Activated CD8-positive, alpha-beta memory T cell treated with anti-CD3 and anti-CD28 coated beads for 1 hour (primary cell): ENCODE measurements around the gene CTNND1.
"Not testable (repeated sequence)": the region's sequence is repeated elsewhere in the genome, so short reads cannot be mapped to it uniquely, and the experiment has no call there.

Source experiments
- DNase-seq, 2 donors: peaks; one replicate each; pipeline ENCODE4 v3.0.0-alpha.2; 2020; ENCODE audit warnings: low read depth in 1 of 2; ENCODE audit errors: extremely low read depth in 1 of 2

CTNND1 gene, protein sequence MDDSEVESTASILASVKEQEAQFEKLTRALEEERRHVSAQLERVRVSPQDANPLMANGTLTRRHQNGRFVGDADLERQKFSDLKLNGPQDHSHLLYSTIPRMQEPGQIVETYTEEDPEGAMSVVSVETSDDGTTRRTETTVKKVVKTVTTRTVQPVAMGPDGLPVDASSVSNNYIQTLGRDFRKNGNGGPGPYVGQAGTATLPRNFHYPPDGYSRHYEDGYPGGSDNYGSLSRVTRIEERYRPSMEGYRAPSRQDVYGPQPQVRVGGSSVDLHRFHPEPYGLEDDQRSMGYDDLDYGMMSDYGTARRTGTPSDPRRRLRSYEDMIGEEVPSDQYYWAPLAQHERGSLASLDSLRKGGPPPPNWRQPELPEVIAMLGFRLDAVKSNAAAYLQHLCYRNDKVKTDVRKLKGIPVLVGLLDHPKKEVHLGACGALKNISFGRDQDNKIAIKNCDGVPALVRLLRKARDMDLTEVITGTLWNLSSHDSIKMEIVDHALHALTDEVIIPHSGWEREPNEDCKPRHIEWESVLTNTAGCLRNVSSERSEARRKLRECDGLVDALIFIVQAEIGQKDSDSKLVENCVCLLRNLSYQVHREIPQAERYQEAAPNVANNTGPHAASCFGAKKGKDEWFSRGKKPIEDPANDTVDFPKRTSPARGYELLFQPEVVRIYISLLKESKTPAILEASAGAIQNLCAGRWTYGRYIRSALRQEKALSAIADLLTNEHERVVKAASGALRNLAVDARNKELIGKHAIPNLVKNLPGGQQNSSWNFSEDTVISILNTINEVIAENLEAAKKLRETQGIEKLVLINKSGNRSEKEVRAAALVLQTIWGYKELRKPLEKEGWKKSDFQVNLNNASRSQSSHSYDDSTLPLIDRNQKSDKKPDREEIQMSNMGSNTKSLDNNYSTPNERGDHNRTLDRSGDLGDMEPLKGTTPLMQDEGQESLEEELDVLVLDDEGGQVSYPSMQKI

DNA sequence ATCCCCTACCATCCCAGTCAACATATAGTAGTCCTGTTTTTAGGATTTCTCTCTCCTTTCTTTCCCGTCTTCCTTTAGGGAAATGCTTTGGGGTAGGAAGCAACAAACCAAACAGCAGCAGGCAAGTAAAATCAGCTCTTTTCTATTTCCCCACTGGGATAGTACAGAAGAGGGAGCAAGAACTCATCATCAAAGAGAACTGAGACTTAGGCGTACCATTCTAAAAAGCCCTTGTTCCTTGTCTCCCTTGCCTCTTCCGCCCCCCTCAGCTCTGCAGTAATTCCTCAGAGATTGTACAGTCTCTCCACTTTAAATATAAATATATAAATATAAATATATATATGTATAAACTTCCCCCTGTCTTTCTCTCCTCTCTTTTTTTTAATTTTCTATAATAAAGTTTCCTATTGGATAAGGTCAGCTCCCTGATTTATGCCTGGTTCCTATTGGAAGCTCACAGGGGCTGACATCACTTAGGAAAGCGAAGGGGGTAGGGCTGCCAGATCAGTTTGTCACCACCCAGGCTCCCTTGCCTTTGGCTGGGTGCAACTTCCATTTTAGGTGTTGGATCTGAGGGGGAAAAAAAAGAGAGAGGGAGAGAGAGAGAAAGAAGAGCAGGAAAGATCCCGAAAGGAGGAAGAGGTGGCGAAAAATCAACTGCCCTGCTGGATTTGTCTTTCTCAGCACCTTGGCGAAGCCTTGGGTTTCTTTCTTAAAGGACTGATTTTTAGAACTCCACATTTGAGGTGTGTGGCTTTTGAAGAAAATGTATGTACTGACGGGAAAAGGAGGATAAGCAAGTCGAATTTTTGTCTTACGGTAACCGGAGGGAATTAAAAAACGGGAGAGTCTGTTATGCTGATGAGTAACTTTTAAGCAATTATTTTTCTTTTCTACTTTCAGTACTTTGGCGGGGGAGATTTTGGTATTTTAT, at the start of gene CTNND1:
CTNND1 (plus strand) TSS at position 502 of the 934 bp plus-strand sequence. CDS start 29,677 bp downstream, outside the sequence.
- no peak for DNase-seq

DNA sequence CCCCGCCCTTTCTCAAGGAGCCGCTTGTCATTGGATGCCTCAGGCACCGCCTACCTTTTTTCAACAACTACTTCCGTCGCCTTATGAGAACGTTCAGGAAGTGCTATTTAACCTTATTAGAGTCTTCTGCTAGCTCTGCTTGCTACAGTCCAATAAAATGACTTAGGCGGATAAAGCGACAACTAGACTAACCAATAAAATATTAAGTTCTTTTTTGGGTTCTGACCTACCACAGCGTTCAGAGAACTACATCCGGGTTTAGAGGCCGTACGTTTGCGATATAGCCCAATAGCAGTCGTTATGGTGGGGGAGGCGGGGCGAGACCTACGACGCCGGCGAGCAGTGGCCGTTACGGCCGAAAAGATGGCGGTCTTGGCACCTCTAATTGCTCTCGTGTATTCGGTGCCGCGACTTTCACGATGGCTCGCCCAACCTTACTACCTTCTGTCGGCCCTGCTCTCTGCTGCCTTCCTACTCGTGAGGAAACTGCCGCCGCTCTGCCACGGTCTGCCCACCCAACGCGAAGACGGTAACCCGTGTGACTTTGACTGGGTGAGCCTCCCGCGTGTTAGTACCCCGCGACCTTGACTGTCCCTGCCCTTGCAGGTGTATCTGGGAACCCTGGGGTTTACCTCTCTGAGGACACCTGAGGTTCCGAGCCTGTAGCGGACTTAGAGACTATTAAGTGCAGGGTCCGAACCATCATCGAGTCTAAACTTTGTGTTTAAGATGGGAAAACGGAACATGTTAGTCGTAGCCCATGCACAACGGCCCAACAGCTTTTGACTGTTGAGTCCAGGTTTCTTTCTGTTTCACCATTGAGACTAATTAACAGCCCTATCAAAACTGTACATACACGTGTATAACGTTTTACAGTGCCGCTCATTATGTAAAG, 49.1 kb upstream of the CTNND1 start, which contains the start of gene TMX2:
TMX2 (plus strand) TSS at position 338 of the 895 bp plus-strand sequence; CDS start at position 364, 26 bp downstream.
- peak; percentile 73 to 75 for DNase-seq

DNA sequence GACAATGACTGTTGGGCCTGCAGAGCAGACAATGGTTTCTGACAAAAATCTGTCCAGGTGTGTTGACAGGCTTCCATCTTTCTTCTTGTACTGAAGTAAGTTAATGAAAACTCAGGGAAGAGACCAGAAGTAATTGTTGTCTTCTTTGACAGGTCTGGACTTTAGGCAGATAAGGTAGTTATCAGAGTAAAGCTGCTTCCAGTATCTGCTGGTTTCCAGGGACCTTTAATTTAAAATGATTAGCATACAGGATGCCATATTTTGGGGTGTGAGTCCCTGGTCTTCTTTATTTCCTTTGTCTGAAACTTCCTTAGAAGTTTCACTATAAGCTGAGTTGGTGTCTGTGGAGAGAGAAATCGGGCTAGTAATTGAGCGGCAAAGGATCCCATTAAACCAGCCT, 47.8 kb upstream of the CTNND1 start:
- no peak for DNase-seq

DNA sequence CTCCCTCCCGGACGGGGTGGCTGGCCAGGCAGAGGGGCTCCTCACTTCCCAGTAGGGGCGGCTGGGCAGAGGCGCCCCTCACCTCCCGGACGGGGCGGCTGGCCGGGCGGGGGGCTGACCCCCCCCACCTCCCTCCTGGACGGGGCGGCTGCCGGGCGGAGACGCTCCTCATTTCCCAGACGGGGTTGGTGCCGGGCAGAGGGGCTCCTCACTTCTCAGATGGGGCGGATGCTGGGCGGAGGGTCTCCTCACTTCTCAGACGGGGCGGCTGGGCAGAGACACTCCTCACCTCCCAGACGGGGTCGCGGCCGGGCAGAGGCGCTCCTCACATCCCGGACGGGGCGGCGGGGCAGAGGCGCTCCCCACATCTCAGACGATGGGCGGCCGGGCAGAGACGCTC, 44.9 kb upstream of the CTNND1 start:
- DNase-seq = not testable (repeated sequence)

DNA sequence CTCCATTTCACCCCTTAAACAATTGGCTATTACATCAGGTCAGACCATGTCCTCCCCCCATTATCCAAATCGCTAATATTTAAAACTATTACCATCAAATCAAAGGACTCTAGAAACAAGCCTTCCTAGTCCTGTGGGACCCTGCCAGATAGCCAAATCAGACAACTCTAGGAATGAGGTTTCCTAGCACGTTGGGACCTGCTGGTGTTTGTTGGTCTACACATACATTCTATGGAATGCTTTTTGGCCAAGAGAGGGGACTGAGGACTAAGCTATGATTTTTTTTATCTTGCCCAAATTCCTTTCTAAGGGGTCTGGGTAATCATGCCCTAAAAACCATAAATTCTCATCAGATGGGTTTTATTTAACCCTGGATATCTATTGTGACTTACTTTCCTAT, 34.4 kb upstream of the CTNND1 start:
- DNase-seq = no peak

DNA sequence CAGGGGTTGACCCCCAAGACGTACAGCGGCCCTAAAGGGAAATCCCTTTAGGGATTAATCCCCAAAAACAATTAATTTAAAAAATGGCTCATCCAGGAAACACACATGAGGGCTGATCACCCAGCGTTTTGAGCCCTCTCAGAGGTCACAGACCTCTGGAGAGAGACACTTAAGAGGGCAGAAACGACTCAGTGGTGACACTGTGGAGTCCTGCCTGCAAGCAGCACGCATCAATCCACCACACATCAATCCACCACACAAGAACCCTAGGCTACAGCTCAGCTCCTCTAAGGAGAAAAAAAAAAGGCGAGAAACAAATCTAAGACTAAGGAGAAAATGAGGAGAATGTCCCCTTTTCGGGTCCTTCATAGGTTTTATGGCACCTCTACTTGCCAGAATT, 32.8 kb upstream of the CTNND1 start:
- DNase-seq = no peak

DNA sequence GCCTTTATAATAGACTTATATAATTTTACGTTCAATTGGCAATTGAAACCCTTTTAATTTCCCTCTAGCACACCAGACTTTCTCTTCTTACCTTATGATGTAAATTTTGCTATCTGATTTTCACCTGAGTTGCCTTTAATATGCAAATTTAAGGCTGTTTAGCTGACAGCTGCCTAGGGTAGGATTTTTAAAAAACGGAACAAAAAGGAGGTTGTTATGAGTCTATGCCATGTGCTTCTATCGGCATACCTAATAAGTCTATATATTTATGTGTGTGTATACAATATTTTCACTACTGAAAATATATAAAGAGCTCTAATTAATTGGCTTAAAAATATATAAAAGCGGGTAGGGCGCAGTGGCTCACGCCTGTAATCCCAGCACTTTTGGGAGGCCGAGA, 32.1 kb upstream of the CTNND1 start:
- no peak for DNase-seq

DNA sequence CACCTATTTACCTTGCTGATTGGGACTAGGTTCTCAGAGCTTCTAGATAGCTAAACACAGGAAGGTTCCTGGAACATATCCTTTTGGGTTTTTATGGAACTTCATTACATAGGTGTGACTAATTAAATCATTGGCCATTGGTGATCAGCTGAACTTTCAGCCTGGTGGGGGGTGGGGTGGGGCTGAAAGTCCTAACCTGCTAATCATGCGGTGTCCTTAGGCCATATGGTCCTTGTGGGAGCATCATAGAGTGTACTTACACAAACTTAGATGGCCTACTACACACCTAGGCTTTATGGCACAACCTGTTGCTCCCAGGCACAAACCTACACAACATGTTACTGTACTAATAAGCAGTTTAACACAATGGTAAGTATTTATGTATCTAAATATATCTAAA, 28.9 kb upstream of the CTNND1 start:
- DNase-seq = no peak

DNA sequence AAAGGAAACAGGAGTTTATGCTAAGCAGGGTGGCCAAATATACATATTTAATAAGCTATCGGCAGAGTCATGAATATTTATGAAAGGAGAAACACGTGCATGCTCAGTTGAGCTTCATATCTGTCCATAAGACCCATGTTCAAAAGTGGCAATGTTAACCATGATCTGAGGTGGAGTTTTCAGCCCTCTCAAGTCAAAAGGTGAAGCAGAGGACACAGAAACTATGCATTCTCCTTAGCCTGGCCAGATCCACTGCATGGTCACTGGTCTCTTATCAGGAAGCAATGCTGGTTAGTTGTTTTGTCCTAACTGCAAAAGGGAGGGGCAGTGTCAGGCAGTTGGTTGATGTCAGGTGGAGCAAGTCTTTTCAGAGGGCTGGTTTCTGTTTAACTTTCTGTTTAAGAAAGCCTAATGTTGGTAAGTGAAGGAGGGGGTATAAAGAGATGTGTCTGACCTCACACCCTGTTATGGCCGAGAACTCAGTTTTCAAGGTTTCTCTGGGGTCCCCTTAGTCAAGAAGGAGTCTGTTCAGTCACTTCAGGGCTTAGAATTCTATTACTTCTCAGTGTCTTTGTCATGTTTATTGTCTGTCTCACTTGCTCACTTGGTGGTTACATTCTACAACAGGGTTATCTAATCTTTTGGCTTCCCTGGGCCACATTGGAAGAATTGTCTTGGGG, 25.8 kb upstream of the CTNND1 start:
- DNase-seq = no peak

DNA sequence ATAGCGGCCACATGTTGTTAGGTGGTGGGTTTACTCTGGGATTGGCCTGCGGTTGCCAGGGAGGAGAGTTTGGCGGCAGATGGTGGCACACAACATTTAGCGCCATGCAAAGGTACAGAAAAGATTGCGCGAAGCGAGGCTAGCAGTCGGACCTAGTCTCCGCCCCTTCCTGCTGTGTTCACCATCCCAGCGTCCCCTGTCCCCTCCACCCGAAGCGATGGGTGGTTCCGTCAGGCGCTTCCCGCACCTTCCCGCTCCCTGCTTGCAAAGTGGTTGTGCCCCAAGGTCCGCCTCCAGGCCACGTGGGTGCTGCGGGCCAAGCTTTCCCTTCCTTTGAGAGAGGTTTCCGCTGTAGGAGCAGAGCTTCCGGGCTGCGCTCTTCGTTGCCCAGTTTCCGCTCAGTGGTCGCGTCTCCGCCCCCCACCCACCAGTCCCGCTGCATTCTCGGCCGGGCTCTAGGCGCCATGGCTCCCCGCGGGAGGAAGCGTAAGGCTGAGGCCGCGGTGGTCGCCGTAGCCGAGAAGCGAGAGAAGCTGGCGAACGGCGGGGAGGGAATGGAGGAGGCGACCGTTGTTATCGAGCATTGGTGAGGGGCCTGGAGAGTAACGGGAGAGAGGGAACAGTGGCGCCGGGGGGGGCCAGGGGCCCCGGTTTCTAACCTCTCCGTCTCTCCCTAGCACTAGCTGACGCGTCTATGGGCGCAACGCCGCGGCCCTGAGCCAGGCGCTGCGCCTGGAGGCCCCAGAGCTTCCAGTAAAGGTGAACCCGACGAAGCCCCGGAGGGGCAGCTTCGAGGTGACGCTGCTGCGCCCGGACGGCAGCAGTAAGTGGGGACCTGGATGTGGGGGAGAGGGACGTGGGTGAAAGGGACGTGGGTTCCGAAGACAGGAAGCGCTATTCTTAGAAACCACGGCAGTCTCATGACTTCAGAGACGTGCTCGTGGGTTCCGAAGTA, 20.2 kb upstream of the CTNND1 start, which contains the start of gene SELENOH:
SELENOH (plus strand) TSS at position 360 of the 955 bp plus-strand sequence; CDS start at position 465, 105 bp downstream.
- DNase-seq = peak; percentile 79 to 84

DNA sequence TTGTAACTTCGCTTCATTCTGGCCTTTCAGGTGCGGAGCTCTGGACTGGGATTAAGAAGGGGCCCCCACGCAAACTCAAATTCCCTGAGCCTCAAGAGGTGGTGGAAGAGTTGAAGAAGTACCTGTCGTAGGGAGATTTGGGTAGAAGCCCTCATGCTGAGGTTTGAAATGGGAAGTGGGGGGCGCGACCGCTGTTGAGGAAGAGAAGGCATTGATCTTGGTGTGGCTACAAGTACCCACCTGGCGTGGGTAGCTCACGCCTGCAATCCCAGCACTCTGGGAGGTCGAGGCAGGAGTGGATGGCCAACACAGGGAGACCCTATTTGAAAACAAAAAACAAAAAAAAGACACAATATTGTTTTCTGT, 19.5 kb upstream of the CTNND1 start:
- DNase-seq = no peak

DNA sequence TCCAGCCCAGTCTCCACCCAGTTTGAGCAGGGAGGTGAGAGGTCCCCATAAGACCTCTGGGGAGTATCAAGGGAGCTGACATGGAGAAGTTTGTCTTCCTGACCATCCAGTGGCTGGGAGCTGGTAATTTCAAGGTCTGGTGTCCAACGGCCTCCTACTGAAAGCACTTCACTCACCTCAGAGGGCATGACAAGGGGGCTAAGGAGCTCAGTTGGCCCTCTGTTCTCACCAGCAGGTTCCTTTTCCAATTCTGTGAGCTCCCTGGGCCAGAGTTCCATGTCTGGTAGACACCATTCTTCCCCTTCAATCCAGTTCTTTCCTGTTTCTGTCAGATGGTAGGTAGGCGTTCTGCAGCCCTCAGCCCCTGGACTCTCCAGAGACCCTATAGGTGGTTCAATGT, 17.2 kb upstream of the CTNND1 start:
- DNase-seq = no peak

DNA sequence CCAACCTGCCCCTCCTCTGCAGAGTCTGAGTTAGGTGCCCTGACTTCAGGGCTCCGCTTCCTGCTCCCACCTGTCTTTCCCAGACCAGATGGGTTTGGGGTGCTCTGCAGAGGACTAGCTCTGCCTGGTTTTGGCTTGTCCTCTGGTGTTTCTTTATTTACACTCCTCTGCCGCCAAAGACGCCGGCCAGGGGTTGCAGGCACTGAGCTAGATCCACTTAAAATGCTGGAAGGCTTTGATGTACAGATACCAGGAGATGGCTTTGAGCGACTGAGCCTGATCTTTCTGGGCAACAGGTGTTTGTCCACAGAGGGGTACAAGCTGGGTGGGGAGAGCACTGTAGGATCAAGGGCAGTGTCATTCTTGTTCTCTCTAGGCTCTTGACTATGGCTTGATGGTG, 16.4 kb upstream of the CTNND1 start:
- DNase-seq = no peak

DNA sequence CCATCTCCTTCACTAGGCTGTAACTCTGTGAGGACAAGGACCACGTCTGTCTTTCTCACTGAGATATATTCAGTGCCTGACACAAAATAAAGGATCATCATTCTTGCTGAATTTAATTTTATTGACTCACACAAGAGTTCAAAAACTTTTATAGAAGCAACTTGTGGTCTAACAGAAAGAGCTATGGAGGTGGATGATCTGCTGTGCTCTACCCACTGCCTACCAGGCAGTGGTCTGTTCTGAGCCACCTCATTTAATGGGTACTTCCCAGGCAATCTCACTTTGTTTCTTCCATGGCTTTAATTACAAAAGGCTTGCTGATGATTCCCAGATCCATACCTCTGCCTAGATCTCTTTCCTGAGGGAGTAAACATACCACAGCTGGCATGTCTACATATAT, 14.7 kb upstream of the CTNND1 start:
- no peak for DNase-seq

DNA sequence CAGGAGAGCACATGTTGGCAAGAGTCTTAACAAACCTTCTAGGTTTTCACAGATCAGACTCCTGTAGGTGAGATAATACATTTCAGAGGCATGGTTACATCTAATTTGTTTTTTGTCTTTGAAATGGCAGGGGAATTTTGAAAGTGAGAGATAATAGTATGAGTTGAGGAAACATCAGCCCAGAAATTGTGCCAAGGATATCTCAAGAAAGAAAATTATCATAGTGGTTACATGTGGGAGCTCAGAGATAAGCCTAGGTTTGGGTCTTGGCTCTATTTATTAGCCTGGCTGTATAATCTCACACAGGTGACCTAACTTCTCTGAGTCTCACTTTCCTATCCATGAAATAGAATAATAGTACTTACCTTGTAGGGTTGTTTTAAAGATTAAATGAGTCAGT, 10.4 kb upstream of the CTNND1 start:
- no peak for DNase-seq

DNA sequence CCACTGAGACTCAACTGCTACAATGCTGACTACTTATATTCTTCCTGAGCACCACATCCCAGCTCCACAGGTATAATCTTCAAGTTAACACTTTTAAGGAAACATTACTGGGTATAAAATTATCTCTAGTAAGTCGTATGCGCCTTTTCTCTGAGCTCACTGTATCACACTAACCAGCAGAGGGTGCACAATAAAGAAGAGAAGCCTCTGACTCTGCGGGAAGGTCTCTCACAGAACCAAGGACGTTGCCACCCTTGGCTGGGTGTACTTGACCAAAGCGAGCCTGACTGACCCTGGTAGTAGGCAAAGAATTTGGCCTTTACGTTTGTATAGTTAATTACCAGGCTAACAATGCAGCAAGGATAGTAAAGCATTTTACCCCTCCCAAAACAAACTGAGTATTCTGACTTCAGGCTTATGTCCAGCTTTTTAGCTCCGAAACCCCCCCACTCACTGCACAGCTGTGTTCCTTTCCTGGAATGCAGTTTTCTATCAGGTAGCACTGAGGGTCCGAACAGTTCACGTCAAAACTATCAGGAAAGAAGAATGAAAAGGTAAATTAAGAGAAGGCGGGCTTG, 9.8 kb upstream of the CTNND1 start, which contains the start of gene BTBD18:
BTBD18 (minus strand) TSS at position 144 of the 578 bp plus-strand sequence. CDS start 631 bp downstream, outside the sequence.
- no peak for DNase-seq

DNA sequence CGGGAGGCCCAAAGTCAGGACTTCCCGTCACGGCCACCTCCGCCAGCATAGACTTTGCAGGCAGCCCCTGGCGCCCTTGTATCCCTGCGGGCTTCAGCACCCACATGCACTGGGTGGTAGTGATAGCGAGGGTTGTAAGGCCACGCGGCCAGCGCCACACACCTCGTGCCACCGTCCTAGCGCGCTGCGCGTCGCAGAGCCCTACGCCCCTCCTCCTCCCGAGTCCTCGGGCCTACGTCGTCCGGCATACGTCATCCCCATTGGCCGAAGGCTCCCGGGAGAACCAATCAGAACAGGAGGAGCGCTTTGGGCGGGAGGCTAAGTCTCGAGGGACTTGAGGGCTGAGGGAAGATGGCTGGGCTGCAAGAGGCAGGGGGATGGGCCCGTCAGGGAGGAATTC, 8.6 kb upstream of the CTNND1 start:
- no peak for DNase-seq
